ENCODE results near the gene PAPOLA. TPM values are rescaled to one million over a fixed set of nuclear protein-coding genes. Genes with fewer than 3 reads are reported as not detected.
A peak's percentile ranks its signal among the peaks of the same experiment; 100 is the strongest.

Gene PAPOLA
- total and polyA plus RNA-seq, 9 of the 15 experiments (the other 6 are each of a cell fraction or from before 2014, with no cell fraction given): 51.1 to 199 (median 95.8) TPM

- ChIA-PET POLR2A (interaction anchor here (0.5 to 0.7 kb wide), 4 partner anchors 35 to 666 kb away, joined by 3 to 4 read pairs (median 4); no protein-coding TSS in a partner anchor), CTCF (ENCODE audit: low intra/inter-chr PET ratio) (no interaction called here)
- FAIRE-seq (peak; percentile 89), DNase-seq (ENCODE audit: extremely low read depth in 1 of 4, low spot score in 3 of 4) (peak; percentile 27 to 75 (median 42)), ATAC-seq (peak; percentile 67)
- no TSS peak for BruUV-seq (replicated peaks)
- Histone ChIP-seq H3K79me2 (ENCODE audit: control insufficient read depth, insufficient read depth, low read length) (no peaks in the 10 kb centered on the region), H3K4me1 (replicated peaks in 1 of 2; ENCODE audit: control insufficient read depth in 2 of 2, insufficient read depth in 2 of 2, low read length in 2 of 2) (peaks cover 6 to 19% of the 10 kb centered on the region in 2 experiments; a peak in 4 of 5 replicates), H3K4me2 (ENCODE audit: insufficient read depth, low read length) (peak overlapping the region; percentile 26; the same call in 1 of the 2 replicates), H3K27ac (ENCODE audit: extremely low read depth, low read depth, low read length) (no peak overlapping the region; the same call in 2 of the 3 replicates), H3K9me3 (replicated peaks; ENCODE audit: control insufficient read depth, insufficient read depth, low read depth, low read length) (no peaks in the 10 kb centered on the region), H4K20me1 (replicated peaks; ENCODE audit: control insufficient read depth, insufficient read depth, low read length) (no peaks in the 10 kb centered on the region), H3K4me3 (no peak overlapping the region), H2AFZ (ENCODE audit: low read depth, low read length) (no peak overlapping the region), H3K36me3 (ENCODE audit: control insufficient read depth, insufficient read depth, low read length) (no peaks in the 10 kb centered on the region), H3K9me1 (ENCODE audit: control insufficient read depth, insufficient read depth, low read length) (no peaks in the 10 kb centered on the region), H3K9ac (ENCODE audit: insufficient read depth in 1 of 2, low read depth in 2 of 2, low read length in 2 of 2) (no peak overlapping the region), H3K27me3 (ENCODE audit: control insufficient read depth in 2 of 2, insufficient read depth in 2 of 2, low read length in 2 of 2) (peaks cover 16 to 31% of the 10 kb centered on the region in 2 experiments)
- 0% methylated on average over 8 of the region's 8 CpGs for WGBS (ENCODE audit: insufficient coverage, low coverage, missing lambda C conversion rate)
- intact Hi-C loops (cut with micrococcal nuclease): loop anchor here (5.0 to 10.0 kb wide), 3 partner anchors 86 to 554 kb away; no protein-coding TSS in a partner anchor
- in situ Hi-C loops (cut with MboI): loop anchor here (5.0 to 25.0 kb wide), 4 partner anchors 91 to 706 kb away; no protein-coding TSS in a partner anchor
- no peak for TF ChIP-seq YBX1 (IDR thresholded peaks at IDR 0.05)
- peak; percentile 59 for TF ChIP-seq CBFA2T2 (conservative IDR thresholded peaks at IDR 0.05)
- no peak for TF ChIP-seq DIDO1 (tag; IDR thresholded peaks at IDR 0.05; ENCODE audit: low read depth)
- peak; percentile 60 for TF ChIP-seq CREM (IDR thresholded peaks at IDR 0.05; ENCODE audit: low read depth)
- no peak for TF ChIP-seq ILF3 (IDR thresholded peaks at IDR 0.05; ENCODE audit: borderline replicate concordance)
- TF ChIP-seq C11orf30 (IDR thresholded peaks at IDR 0.05; ENCODE audit: low read depth): no peak
- TF ChIP-seq L3MBTL2 (IDR thresholded peaks at IDR 0.05): peak; percentile 47
- no peak; a peak in 1 of 4 replicates for TF ChIP-seq RCOR1 (IDR thresholded peaks at IDR 0.05; ENCODE audit: borderline replicate concordance in 1 of 2, low read depth in 2 of 2, low read length in 2 of 2)
- no peak for TF ChIP-seq E2F6 (IDR thresholded peaks at IDR 0.05; ENCODE audit: borderline replicate concordance in 1 of 2, extremely low read depth in 1 of 2, insufficient read depth in 1 of 2, insufficient read length in 1 of 2, low read depth in 1 of 2, low read length in 1 of 2, poor library complexity in 1 of 2, severe bottlenecking in 1 of 2)
- peak; percentile 75 for TF ChIP-seq TAL1 (IDR thresholded peaks at IDR 0.05)
- TF ChIP-seq MEIS2 (IDR thresholded peaks at IDR 0.05; ENCODE audit: partially characterized antibody): peak; percentile 41
- peak; percentile 54 for TF ChIP-seq STAT5A (IDR thresholded peaks at IDR 0.05; ENCODE audit: borderline replicate concordance, low read length)
- no peak for TF ChIP-seq ATF1 (CRISPR knock-in tag; IDR thresholded peaks at IDR 0.05)
- peak; percentile 39; the same call in 1 of the 2 replicates for TF ChIP-seq ATF1 (tag; IDR thresholded peaks at IDR 0.05)
- no peak for TF ChIP-seq ZNF551 (CRISPR knock-in tag; IDR thresholded peaks at IDR 0.05)
- TF ChIP-seq SP1 (CRISPR knock-in tag; IDR thresholded peaks at IDR 0.05): no peak
- peak in 1 of 2 experiments; percentile 51; a peak in 1 of 4 replicates for TF ChIP-seq KDM1A (IDR thresholded peaks at IDR 0.05)
- TF ChIP-seq, protein P1, sequence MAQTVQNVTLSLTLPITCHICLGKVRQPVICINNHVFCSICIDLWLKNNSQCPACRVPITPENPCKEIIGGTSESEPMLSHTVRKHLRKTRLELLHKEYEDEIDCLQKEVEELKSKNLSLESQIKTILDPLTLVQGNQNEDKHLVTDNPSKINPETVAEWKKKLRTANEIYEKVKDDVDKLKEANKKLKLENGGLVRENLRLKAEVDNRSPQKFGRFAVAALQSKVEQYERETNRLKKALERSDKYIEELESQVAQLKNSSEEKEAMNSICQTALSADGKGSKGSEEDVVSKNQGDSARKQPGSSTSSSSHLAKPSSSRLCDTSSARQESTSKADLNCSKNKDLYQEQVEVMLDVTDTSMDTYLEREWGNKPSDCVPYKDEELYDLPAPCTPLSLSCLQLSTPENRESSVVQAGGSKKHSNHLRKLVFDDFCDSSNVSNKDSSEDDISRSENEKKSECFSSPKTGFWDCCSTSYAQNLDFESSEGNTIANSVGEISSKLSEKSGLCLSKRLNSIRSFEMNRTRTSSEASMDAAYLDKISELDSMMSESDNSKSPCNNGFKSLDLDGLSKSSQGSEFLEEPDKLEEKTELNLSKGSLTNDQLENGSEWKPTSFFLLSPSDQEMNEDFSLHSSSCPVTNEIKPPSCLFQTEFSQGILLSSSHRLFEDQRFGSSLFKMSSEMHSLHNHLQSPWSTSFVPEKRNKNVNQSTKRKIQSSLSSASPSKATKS (CRISPR knock-in tag; IDR thresholded peaks at IDR 0.05): no peak
- TF ChIP-seq ESRRA (IDR thresholded peaks at IDR 0.05; ENCODE audit: borderline replicate concordance, low read depth): peak; percentile 89
- 0 out of 2 replicates have a peak, but pooled peaks have one; percentile 42 for TF ChIP-seq CREB1 (IDR thresholded peaks at IDR 0.05)
- no peak for TF ChIP-seq CREB1 (CRISPR knock-in tag; IDR thresholded peaks at IDR 0.05)
- TF ChIP-seq TCF15 (CRISPR knock-in tag; IDR thresholded peaks at IDR 0.05): no peak
- TF ChIP-seq NR2F6 (CRISPR knock-in tag; IDR thresholded peaks at IDR 0.05): no peak
Measured at GRCh38 chr14:96581026-96581425, 78.8 kb downstream of the PAPOLA start.

Data from K562 (cell line).